ENCODE data around the gene IL4R. TPM values are rescaled to one million over a fixed set of nuclear protein-coding genes. Genes with fewer than 3 reads are reported as not detected.

IL4R gene
- total and polyA plus RNA-seq, 2 experiments from 2014 or later, result 6.4 to 17.6 TPM

DNA sequence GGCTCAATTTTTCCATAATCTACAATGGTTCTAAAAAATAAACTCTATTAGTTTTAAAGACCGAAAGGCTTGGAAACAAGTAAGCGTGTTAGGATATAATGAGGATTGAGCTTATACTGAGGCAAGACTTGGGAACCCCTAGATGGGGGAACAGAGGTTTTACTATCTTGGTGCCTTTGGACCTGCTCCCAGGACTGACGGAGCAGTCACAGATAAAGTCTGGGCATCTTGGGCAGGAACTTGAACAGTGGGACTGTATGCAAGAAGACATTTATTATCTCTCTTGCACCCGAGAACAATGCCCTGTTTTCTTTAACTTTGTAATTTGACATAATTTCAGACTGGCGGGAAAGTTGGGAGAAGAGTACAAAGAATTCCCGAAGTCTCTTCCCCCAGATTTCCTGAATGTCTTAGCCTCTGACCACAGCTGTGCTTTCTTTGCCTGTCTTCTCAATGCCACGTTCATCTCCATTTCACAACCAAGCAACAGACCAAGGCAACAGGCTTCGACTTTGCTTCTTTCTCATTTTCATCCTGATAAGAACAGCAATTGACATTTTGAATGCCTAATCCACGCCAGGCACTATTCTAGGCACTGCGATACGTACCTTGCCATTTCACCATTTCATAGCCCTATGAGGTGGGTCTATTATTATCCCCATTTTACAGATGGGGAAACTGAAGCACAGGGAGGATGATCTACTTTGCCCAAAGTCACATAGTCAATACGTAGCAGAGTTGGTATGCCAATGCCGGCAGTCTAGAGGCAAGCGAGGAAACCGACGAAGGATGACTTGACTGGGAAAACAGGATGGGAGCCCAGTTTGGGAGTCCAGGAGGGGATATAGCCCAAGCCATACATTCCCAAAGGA, 3.0 kb upstream of the IL4R start (continued):
- TF ChIP-seq ZNF114 (CRISPR knock-in tag; IDR thresholded peaks at IDR 0.05) (no peak), EZH2phosphoT487 (IDR thresholded peaks at IDR 0.05; ENCODE audit: unreplicated experiment) (no peak), JUNB (IDR thresholded peaks at IDR 0.05; ENCODE audit: unreplicated experiment) (no peak), EZH2 (IDR thresholded peaks at IDR 0.05; ENCODE audit: low read depth, unreplicated experiment) (no peak), REST (IDR thresholded peaks at IDR 0.05; ENCODE audit: unreplicated experiment) (no peak), NANOG (IDR thresholded peaks at IDR 0.05; ENCODE audit: borderline replicate concordance) (no peak)
- TF ChIP-seq, protein P1, sequence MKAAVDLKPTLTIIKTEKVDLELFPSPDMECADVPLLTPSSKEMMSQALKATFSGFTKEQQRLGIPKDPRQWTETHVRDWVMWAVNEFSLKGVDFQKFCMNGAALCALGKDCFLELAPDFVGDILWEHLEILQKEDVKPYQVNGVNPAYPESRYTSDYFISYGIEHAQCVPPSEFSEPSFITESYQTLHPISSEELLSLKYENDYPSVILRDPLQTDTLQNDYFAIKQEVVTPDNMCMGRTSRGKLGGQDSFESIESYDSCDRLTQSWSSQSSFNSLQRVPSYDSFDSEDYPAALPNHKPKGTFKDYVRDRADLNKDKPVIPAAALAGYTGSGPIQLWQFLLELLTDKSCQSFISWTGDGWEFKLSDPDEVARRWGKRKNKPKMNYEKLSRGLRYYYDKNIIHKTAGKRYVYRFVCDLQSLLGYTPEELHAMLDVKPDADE (IDR thresholded peaks at IDR 0.05), result no peak

GRCh38 chr16:27311448-27311830, 2.3 kb upstream of the IL4R start:
- no peak for DNase-seq (ENCODE audit: low spot score)
- Histone ChIP-seq H4K20me1 (replicated peaks; ENCODE audit: insufficient read depth) (no peaks in the 10 kb centered on the region), H3F3A (replicated peaks; ENCODE audit: low read depth) (0 out of 2 replicates have a peak, but pooled peaks cover 2% of the 10 kb centered on the region), H3K4me3 (no peak overlapping the region), H3K4me1 (ENCODE audit: insufficient read depth) (peaks cover 10% of the 10 kb centered on the region; the same call in 1 of the 2 replicates), H3K27me3 (ENCODE audit: insufficient read depth) (peaks cover 17% of the 10 kb centered on the region), H3K36me3 (ENCODE audit: insufficient read depth) (no peaks in the 10 kb centered on the region), H3K4me2 (no peak overlapping the region), H2AFZ (no peak overlapping the region), H3K9me2 (ENCODE audit: insufficient read depth) (no peaks in the 10 kb centered on the region), H3K27ac (ENCODE audit: low read depth) (no peak overlapping the region), H3K79me2 (replicated peaks; ENCODE audit: insufficient read depth) (peaks cover 6% of the 10 kb centered on the region; the same call in 1 of the 2 replicates)
- Mint-ChIP-seq H3K4me1 (peaks cover 15% of the 10 kb centered on the region), H3K9me3 (peaks cover 4% of the 10 kb centered on the region; the same call in 2 of the 3 replicates), H3K27me3 (ENCODE audit: insufficient read depth, low read depth, poor library complexity) (peaks cover 10% of the 10 kb centered on the region), H3K36me3 (ENCODE audit: low read depth) (peaks cover 4% of the 10 kb centered on the region), H3K27ac (no peak overlapping the region), H3K4me3 (no peak overlapping the region)
- no peak for ATAC-seq
- no peak for TF ChIP-seq ZNF331 (CRISPR knock-in tag; IDR thresholded peaks at IDR 0.05; ENCODE audit: low read depth)
- TF ChIP-seq CREB1 (CRISPR knock-in tag; IDR thresholded peaks at IDR 0.05; ENCODE audit: low read depth), result no peak

All from GM23338 (cell line).